BJ (cell line): ENCODE results near the gene UBE2J2. TPM values are rescaled to one million over a fixed set of nuclear protein-coding genes. Genes with fewer than 3 reads are reported as not detected.
"Not testable (repeated sequence)": the region's sequence is repeated elsewhere in the genome, so short reads cannot be mapped to it uniquely, and the experiment has no call there.

ENCODE experiments used
- CTCF ChIA-PET: fragments of 350-600 bp; formaldehyde crosslinking; extraction: SDS; loops from one replicate; lab custom pipeline; 2021; ENCODE audit warnings: antibody characterized with exemption, inconsistent platforms; lab: Yijun Ruan, JAX
- POLR2A ChIA-PET: fragments of 300-600 bp; sonication (Branson Sonifier 250); formaldehyde crosslinking; extraction: SDS; loops from one replicate; lab custom pipeline; 2021; ENCODE audit warnings: antibody characterized with exemption; lab: Charles Lee
- DNase-seq: peaks from one replicate; pipeline ENCODE4 v3.0.0-alpha.2; 2011; ENCODE audit warnings: low read depth
- H3K27me3 ChIP-seq: 2 replicates; pipeline ENCODE4 v1.6.0; 2011; ENCODE audit warnings: low read length; ENCODE audit not compliant: control insufficient read depth, insufficient read depth
- H3K36me3 ChIP-seq: 2 replicates; pipeline ENCODE4 v1.5.1; 2011; ENCODE audit warnings: low read length; ENCODE audit not compliant: control insufficient read depth, insufficient read depth
- H3K4me3 ChIP-seq: 2 replicates; pipeline ENCODE4 v1.5.1; 2011; ENCODE audit warnings: low read depth, mild to moderate bottlenecking, control low read depth, low read length
- CTCF ChIP-seq: IDR thresholded peaks from 2 replicates; pipeline ENCODE4 v1.5.1; 2011; ENCODE audit warnings: low read depth, mild to moderate bottlenecking, control low read depth, inconsistent platforms, low read length, moderate library complexity; ENCODE audit not compliant: insufficient read depth
- polyA plus RNA-seq: library from polyadenylated mRNA; depleted of rRNA; stranded (reverse); fragments of >200 nt; gene quantifications from 2 replicates; pipeline ENCODE4 v1.2.3, GENCODE V29; 2011

UBE2J2 gene
- polyA plus RNA-seq, 1 experiment = 25.7 TPM

GRCh38 chr1:1320666-1321448 lies 47.2 kb upstream of the UBE2J2 start:
- no peak for TF ChIP-seq CTCF

GRCh38 chr1:1319646-1319941 lies 45.9 kb upstream of the UBE2J2 start:
- H3K4me3 ChIP-seq = no peak overlapping the region
- no peak for DNase-seq
- ChIA-PET POLR2A (no interaction called here), CTCF (no interaction called here)
- TF ChIP-seq CTCF = no peak
- H3K36me3 ChIP-seq = peaks cover 24% of the 10 kb centered on the region
- H3K27me3 ChIP-seq = no peaks in the 10 kb centered on the region

More at GRCh38 chr1:1320666-1321448, 47.2 kb upstream of the UBE2J2 start:
- no peak for DNase-seq
- CTCF ChIA-PET = interaction anchor here (0.6 to 1.2 kb wide), 2 partner anchors 31 to 51 kb away, joined by 3 read pairs; no protein-coding TSS in a partner anchor
- no peak overlapping the region for H3K4me3 ChIP-seq
- peaks cover 22% of the 10 kb centered on the region for H3K36me3 ChIP-seq
- no peaks in the 10 kb centered on the region for H3K27me3 ChIP-seq
- POLR2A ChIA-PET = no interaction called here

GRCh38 chr1:1318777-1319645 lies 45.4 kb upstream of the UBE2J2 start:
- ChIA-PET CTCF (interaction anchor here (1.1 to 1.3 kb wide), 2 partner anchors 52 to 53 kb away, joined by 3 to 4 read pairs; no protein-coding TSS in a partner anchor), POLR2A (interaction anchor here (0.5 to 0.6 kb wide), 2 partner anchors 56 to 111 kb away, joined by 3 to 6 read pairs; partner anchors contain the start of gene AURKAIP1)
- no peak for DNase-seq
- TF ChIP-seq CTCF = no peak
- Histone ChIP-seq H3K36me3 (peaks cover 28% of the 10 kb centered on the region), H3K27me3 (no peaks in the 10 kb centered on the region), H3K4me3 (no peak overlapping the region)

GRCh38 chr1:1318131-1318652 lies 44.5 kb upstream of the UBE2J2 start:
- peaks cover 34% of the 10 kb centered on the region for H3K36me3 ChIP-seq
- H3K27me3 ChIP-seq = no peaks in the 10 kb centered on the region
- ChIA-PET CTCF (interaction anchor here (1.1 to 1.3 kb wide), 2 partner anchors 53 to 54 kb away, joined by 3 to 4 read pairs; no protein-coding TSS in a partner anchor), POLR2A (interaction anchor here (0.5 to 0.7 kb wide), 3 partner anchors 57 to 334 kb away, joined by 3 to 15 read pairs (median 6); partner anchors contain the start of gene AURKAIP1)
- DNase-seq = peak; percentile 83
- no peak for TF ChIP-seq CTCF
- H3K4me3 ChIP-seq = no peak overlapping the region

GRCh38 chr1:1317420-1317819 lies 43.8 kb upstream of the UBE2J2 start:
- ChIA-PET POLR2A (no interaction called here), CTCF (no interaction called here)
- Histone ChIP-seq H3K4me3 (no peak overlapping the region), H3K27me3 (no peaks in the 10 kb centered on the region), H3K36me3 (peaks cover 41% of the 10 kb centered on the region)
- no peak for TF ChIP-seq CTCF
- DNase-seq = no peak

- H3K36me3 ChIP-seq = peaks cover 46% of the 10 kb centered on the region
- H3K4me3 ChIP-seq, CTCF ChIA-PET, POLR2A ChIA-PET, DNase-seq, H3K27me3 ChIP-seq: not testable (repeated sequence)
Measured at GRCh38 chr1:1316199-1316598, 42.5 kb upstream of the UBE2J2 start.
